ENCODE results near the gene CYB561.

The CYB561 gene

GRCh38 chr17:63405741-63406261 is 40.3 kb downstream of the CYB561 start:
- DNase-seq = peak; percentile 83

GRCh38 chr17:63405020-63405419 is 41.1 kb downstream of the CYB561 start:
- DNase-seq = no peak

GRCh38 chr17:63402431-63403212 is 43.5 kb downstream of the CYB561 start:
- DNase-seq = no peak

- no peak for DNase-seq
Observed at GRCh38 chr17:63399856-63400255, 46.2 kb downstream of the CYB561 start.

GRCh38 chr17:63399316-63399715 is 46.8 kb downstream of the CYB561 start:
- DNase-seq = peak; percentile 14

- DNase-seq = no peak
Observed at GRCh38 chr17:63398680-63399079, 47.4 kb downstream of the CYB561 start.

GRCh38 chr17:63395075-63395805 is 50.9 kb downstream of the CYB561 start:
- no peak for DNase-seq

- no peak for DNase-seq
Observed at GRCh38 chr17:63390090-63390489, 56.0 kb downstream of the CYB561 start.

GRCh38 chr17:63387656-63388340 is 58.3 kb downstream of the CYB561 start:
- DNase-seq = no peak

- no peak for DNase-seq
Observed at GRCh38 chr17:63382826-63383225, 63.3 kb downstream of the CYB561 start.

Data from inflammatory macrophage treated with lipopolysaccharide for 4 hours (primary cell).